T47D (cell line): ENCODE results near the gene GPER1.
A peak's percentile ranks its signal among the peaks of the same experiment; 100 is the strongest.
"Not testable (repeated sequence)": the region's sequence is repeated elsewhere in the genome, so short reads cannot be mapped to it uniquely, and the experiment has no call there.

Experiments used
- DNase-seq, 2 experiments: peaks; one replicate each; pipeline versions ENCODE4 v3.0.0 to v3.0.0-alpha.2; 2011 to 2012; ENCODE audit warnings: low read depth in 1 of 2, low spot score in 1 of 2
- JUND ChIP-seq: IDR thresholded peaks from 2 replicates; pipeline ENCODE4 v1.6.1; 2012; ENCODE audit warnings: low read depth
- in situ Hi-C: cut with HindIII; loops from 2 replicates; pipeline ENCODE4 v1.10.0; 2016; ENCODE audit warnings: low sequenced_read_pairs, low pct_unique_long_range_greater_than_20kb

The GPER1 gene

DNA sequence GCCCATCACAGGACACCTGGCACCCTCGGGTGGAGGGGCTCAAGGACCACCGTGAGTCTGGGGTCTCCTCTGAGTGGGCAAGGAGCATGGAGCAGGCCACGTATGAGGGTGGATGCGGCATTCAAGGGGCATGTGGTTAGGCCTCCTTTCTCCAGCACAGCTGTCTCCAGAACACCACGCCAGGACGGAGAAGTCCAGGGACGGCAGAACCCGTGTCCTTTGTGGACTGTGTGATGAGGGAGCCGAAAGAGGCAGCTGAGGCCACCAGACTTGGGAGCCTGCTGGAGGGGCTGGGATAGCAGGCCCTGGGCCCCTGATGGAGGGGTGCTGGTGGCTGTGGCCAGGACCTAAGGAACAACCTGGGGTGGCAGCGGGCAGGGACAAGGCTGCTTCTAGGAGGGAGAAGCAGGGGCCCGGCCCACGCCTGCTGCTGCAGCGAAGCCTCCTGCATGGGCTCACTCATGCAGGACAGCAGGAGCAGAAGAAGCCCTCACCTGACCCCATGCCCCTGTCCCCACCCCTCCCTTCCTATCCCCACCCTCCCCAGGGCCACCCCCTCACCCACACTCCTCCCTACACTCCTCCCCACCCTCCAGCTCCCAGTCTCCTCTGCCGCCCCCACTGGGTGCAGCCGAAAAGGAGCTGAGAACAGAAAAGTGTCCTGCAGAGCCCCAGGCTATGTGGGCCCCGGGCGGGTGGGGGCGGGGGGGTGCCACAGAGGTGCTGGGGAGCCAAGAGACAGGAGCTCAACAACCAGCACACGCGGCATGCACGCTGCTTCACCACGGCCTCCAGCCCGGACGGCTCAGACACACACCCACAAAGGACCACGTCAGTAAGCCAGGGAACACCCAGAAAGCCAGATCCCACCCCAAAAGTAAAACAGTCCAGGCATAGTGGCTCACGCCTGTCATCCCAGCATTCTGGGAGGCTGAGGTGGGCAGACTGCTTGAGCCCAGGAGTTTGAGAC is 42.4 kb downstream of the GPER1 start:
- TF ChIP-seq JUND: no peak
- DNase-seq: no peak
- in situ Hi-C loops: no loop called here

DNA sequence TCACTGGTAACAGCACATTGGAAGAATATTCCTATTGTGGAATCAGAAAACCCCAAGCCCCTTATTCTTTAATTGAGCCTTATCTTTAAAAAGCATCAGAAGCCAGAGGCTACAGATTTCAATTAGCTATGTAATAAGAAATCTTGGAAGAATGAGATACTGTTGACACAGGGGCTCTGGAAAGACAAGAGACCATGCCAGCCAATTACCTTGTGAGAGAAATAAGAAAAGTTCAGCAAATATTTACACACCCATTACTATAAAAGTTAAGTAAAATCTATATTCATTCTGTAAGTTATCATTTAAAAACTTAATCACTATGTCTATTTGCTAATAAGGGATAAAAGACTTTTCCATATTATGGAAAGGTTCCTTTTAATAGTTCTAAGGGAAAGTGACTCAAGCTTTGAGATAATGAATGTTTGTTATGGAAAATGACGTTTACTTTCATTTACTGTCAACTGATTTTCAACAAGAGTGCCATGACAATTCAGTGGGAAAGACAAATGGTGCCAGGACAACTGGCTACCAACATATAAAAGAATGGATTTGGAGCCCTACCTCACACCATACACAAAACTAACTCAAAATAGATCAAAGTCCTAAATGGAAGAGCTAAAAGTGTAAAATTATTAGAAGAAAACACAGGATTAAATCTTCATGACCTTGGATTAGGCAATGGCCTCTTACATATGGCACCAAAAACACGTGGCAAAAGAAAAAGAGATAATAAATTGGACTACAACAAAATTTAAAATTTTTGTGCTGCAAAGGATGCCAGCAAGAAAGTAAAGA is 43.8 kb downstream of the GPER1 start:
- in situ Hi-C loops: no loop called here
- DNase-seq: no peak
- no peak for TF ChIP-seq JUND

DNA sequence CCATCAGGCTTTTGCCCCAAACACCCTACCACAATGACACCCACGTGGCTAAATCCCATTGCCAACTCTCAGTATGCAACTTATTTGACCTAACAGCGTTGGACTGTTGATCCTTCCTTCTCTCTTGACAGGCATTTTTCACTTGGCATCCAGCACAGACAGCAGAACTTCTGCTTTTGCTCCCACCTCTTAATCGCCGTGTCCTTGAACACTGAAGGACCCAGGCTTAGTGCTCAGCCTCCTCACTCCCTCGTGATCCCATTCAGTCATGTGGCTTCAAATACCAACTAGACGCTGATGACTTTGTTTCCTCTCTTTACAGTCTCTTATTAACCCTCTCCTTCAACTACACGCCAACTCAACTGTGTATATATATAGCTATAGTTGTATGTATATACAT is 47.0 kb downstream of the GPER1 start:
- in situ Hi-C loops: no loop called here
- no peak for DNase-seq
- no peak for TF ChIP-seq JUND

DNA sequence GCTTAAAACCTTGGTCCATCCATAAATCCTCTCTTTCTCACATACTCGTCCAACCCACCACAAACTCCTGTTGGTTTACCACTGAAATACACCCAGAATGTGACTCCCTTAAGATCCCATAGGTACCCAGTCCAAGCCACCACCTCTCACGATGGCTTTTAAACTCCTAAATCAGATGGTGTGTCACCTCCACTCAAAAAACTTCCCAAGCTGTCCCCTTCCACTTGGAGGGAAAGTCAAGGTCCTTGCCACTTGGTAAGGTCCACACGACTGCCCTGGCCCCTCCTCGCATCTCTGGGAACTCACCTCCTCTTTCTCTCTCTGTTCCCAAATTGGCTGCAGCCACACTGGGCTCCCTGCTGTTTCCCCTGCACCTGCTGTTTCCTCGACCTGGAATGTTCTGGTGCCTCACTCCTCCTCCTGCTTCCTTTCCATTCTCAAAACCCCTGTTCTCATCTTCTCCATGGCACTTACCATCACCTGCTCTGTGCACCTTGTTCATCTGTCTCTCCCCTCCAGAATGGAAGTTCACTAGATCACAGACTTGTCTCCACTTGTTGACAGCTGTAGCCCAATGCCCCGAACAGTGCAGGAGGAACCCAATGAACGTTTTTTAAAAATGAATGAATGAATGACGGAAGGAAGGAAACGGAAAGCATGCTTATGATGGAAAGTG is 49.1 kb downstream of the GPER1 start:
- no peak for TF ChIP-seq JUND
- peak in 1 of 2 experiments; percentile 29 for DNase-seq
- in situ Hi-C loops: no loop called here

DNA sequence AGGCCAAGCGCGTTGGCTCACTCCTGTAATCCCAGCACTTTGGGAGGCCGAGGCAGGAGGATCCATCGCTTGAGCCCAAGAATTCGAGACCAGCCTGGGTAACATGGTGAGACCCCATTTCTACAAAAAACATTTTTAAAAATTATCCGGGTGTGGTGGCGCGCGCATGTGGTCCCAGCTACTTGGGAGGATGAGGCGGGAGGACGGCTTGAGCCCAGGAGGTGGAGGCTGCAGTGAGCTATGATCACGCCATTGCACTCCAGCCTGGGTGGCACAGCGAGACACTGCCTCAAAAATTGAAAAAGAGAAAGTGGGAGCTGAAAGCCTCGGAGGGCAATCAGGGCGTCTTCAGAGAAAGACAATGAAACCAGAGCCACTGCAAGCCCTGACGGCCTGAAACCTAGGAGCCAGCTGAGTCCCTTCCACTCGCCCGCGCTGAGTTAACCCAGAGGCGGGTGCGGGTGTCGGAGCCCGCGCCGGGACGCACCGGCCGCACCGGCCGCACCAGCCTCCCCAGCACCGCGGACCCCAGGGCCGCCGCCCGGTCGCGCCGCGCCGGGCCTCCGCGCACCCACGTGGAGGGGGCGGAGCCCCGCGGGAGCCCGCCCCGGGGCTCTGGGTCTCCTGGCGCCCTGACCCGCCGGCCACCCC is 49.7 kb downstream of the GPER1 start:
- no peak for TF ChIP-seq JUND
- DNase-seq: no peak
- in situ Hi-C loops: no loop called here

DNA sequence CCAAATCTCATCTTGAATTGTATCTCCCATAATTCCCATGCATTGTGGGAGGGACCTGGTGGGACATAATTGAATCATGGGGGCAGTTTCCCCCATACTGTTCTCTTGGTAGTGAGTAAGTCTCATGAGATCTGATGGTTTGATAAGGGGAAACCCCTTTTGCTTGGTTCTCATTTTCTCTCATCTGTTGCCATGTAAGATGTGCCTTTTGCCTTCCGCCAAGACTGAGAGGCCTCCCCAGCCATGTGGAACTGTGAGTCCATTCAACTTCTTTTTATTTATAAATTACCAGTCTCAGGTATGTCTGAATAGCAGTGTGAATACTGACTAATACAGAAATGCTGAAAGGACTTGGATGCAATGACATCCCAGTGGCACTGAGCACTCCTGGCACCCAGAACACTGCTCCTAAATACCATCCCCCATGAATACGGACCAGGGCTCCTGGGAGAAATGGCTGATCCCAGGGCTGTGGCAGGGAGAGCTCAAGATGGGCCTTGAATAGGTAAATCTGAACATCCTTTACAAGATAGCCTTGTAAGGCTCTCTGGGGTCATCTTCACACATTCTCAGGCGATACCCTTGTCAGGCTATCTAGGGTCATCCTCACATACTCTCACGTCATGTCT is 52.7 kb downstream of the GPER1 start:
- no peak for TF ChIP-seq JUND
- no peak for DNase-seq
- in situ Hi-C loops: no loop called here

DNA sequence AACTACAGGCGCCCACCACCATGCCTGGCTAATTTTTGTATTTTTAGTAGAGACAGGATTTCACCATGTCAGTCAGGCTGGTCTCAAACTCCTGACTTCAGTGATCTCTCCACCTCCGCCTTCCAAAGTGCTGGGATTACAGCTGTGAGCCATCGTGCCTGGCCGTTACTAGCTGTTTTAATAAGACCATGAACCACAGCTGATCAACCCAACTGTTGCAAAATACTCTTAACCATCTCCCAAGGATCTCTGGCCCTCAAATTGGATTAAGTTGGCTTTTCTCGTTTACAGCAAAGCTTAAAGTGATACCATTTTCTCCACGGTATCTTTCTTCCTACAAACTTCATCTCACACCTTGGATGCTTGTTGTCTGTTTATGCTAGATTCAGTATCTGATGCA is 53.7 kb downstream of the GPER1 start:
- in situ Hi-C loops: no loop called here
- no peak for TF ChIP-seq JUND
- DNase-seq: no peak

DNA sequence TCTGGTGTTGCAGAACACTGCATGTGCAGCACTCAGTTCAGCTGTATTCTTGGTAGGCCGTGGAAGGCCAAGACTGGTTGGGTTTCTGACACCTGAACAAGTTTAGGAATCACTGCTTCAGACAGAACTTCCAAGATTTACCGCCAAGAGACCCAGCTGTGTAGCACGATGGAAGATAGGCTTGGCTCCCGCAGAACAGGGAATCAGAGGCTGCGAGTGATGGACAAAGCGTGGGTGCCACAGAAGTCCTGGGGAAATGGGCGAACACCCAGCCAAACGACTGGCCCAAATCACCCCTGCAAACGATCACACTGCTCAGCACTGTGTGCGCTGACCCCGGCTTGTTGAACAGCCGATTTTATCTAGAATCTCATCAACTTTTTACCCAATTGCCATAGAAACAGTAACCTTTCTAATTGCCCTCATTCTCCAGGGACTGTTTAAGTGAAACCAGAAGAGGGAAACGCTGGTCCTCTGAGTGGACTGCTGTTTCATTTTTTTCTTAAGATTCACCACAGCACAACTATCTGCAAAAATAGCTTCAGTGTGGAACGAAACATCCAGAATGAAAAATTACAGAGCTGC is 54.2 kb downstream of the GPER1 start:
- no peak for DNase-seq
- in situ Hi-C loops: no loop called here

DNA sequence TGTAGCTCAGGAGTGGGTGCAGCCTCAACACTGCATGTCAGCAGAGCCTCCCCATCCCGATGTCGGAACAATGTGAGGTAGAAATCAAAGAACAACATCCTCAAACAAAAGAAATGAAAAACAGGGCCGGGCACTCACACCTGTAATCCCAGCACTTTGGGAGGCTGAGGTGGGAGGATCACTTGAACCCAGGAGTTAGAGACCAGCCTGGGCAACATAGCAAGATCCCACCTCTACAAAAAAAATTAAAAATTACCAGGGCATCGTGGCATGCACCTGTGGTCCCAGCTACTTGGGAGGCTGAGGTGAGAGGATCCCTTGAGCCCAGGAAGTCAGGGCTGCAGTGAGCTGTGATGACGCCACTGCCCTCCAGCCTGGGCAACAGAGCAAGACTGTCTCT is 55.1 kb downstream of the GPER1 start:
- DNase-seq, in situ Hi-C loops: not testable (repeated sequence)

More for the DNA sequence above, 54.2 kb downstream of the GPER1 start:
- TF ChIP-seq JUND: no peak
